Measurements from ENCODE around the gene ACOT13. TPM values are rescaled to one million over a fixed set of nuclear protein-coding genes. Genes with fewer than 3 reads are reported as not detected.
A peak's percentile ranks its signal among the peaks of the same experiment; 100 is the strongest.
"Not testable (repeated sequence)": the region's sequence is repeated elsewhere in the genome, so short reads cannot be mapped to it uniquely, and the experiment has no call there.

ACOT13 gene
- 1 to 10 TPM; 2.9 to 5.3 TPM for total RNA-seq
- total RNA-seq = 7.7 to 22.6 reads per million in 2 donors

- H3K9me3 ChIP-seq (ENCODE audit: control insufficient read depth, low read length, poor library complexity, severe bottlenecking) = no peaks in the 10 kb centered on the region
- peak within 1 kb of the TSS; percentile 99 for H3K27ac Mint-ChIP-seq
- no peaks in the 10 kb centered on the region for H3K27me3 Mint-ChIP-seq
- peak; percentile 93 for ATAC-seq
- DNase-seq = peak; percentile 95 to 98 (median 96)
- peaks cover 47% of the 10 kb centered on the region for H3K4me1 Mint-ChIP-seq
- peak within 1 kb of the TSS; percentile 96 for H3K4me3 Mint-ChIP-seq
- H3K36me3 Mint-ChIP-seq (ENCODE audit: low read depth) = peaks cover 7% of the 10 kb centered on the region
Measured at GRCh38 chr6:24666641-24667377, at the start of gene ACOT13, which contains the start of gene TDP2. ACOT13 (plus strand) TSS chr6:24667077; CDS start chr6:24667264, 187 bp downstream. TDP2 (minus strand) TSS chr6:24666899; CDS start chr6:24666862, 37 bp downstream.

- H3K27ac Mint-ChIP-seq = no peak overlapping the region
- no peak for ATAC-seq
- H3K4me1 Mint-ChIP-seq = no peaks in the 10 kb centered on the region
Measured at GRCh38 chr6:24619661-24620060, 47.2 kb upstream of the ACOT13 start.

GRCh38 chr6:24620637-24621036, 46.2 kb upstream of the ACOT13 start:
- no peak overlapping the region for H3K27ac Mint-ChIP-seq
- H3K27me3 Mint-ChIP-seq = peaks cover 20% of the 10 kb centered on the region
- no peaks in the 10 kb centered on the region for H3K9me3 ChIP-seq (ENCODE audit: control insufficient read depth, low read length, poor library complexity, severe bottlenecking)
- no peak overlapping the region for H3K4me3 Mint-ChIP-seq
- DNase-seq = no peak
- no peaks in the 10 kb centered on the region for H3K4me1 Mint-ChIP-seq
- no peak for ATAC-seq
- H3K36me3 Mint-ChIP-seq (ENCODE audit: low read depth) = peaks cover 2% of the 10 kb centered on the region

More at GRCh38 chr6:24619661-24620060, 47.2 kb upstream of the ACOT13 start:
- DNase-seq = no peak
- peaks cover 21% of the 10 kb centered on the region for H3K27me3 Mint-ChIP-seq
- H3K4me3 Mint-ChIP-seq = no peak overlapping the region
- H3K36me3 Mint-ChIP-seq (ENCODE audit: low read depth) = peaks cover 2% of the 10 kb centered on the region
- H3K9me3 ChIP-seq (ENCODE audit: control insufficient read depth, low read length, poor library complexity, severe bottlenecking) = no peaks in the 10 kb centered on the region

GRCh38 chr6:24621626-24622289, 45.1 kb upstream of the ACOT13 start:
- ATAC-seq = no peak
- Mint-ChIP-seq H3K27ac (no peak overlapping the region), H3K4me1 (no peaks in the 10 kb centered on the region), H3K27me3 (peaks cover 22% of the 10 kb centered on the region), H3K4me3 (no peak overlapping the region), H3K36me3 (ENCODE audit: low read depth) (peaks cover 2% of the 10 kb centered on the region)
- H3K9me3 ChIP-seq (ENCODE audit: control insufficient read depth, low read length, poor library complexity, severe bottlenecking) = no peaks in the 10 kb centered on the region
- DNase-seq = no peak

GRCh38 chr6:24630856-24631505, 35.9 kb upstream of the ACOT13 start:
- no peak overlapping the region for H3K4me3 Mint-ChIP-seq
- H3K9me3 ChIP-seq (ENCODE audit: control insufficient read depth, low read length, poor library complexity, severe bottlenecking) = no peaks in the 10 kb centered on the region
- H3K27ac Mint-ChIP-seq = no peak overlapping the region
- no peaks in the 10 kb centered on the region for H3K36me3 Mint-ChIP-seq (ENCODE audit: low read depth)
- ATAC-seq (no peak), DNase-seq (no peak)
- H3K27me3 Mint-ChIP-seq = peaks cover 35% of the 10 kb centered on the region
- peaks cover 3% of the 10 kb centered on the region for H3K4me1 Mint-ChIP-seq

- ATAC-seq (no peak), DNase-seq (no peak)
- H3K4me3 Mint-ChIP-seq = no peak overlapping the region
- H3K36me3 Mint-ChIP-seq (ENCODE audit: low read depth) = no peaks in the 10 kb centered on the region
- peaks cover 32% of the 10 kb centered on the region for H3K27me3 Mint-ChIP-seq
- no peak overlapping the region for H3K27ac Mint-ChIP-seq
- H3K4me1 Mint-ChIP-seq = peaks cover 3% of the 10 kb centered on the region
- no peaks in the 10 kb centered on the region for H3K9me3 ChIP-seq (ENCODE audit: control insufficient read depth, low read length, poor library complexity, severe bottlenecking)
Measured at GRCh38 chr6:24631671-24632070, 35.2 kb upstream of the ACOT13 start.

- ATAC-seq = no peak
- DNase-seq = no peak
- Mint-ChIP-seq H3K4me1 (peaks cover 3% of the 10 kb centered on the region), H3K27me3 (peaks cover 32% of the 10 kb centered on the region), H3K27ac (no peak overlapping the region), H3K36me3 (ENCODE audit: low read depth) (no peaks in the 10 kb centered on the region), H3K4me3 (no peak overlapping the region)
- H3K9me3 ChIP-seq (ENCODE audit: control insufficient read depth, low read length, poor library complexity, severe bottlenecking) = no peaks in the 10 kb centered on the region
Measured at GRCh38 chr6:24632573-24632972, 34.3 kb upstream of the ACOT13 start.

- no peak for DNase-seq
- H3K36me3 Mint-ChIP-seq (ENCODE audit: low read depth) = peaks cover 4% of the 10 kb centered on the region
- no peaks in the 10 kb centered on the region for H3K9me3 ChIP-seq (ENCODE audit: control insufficient read depth, low read length, poor library complexity, severe bottlenecking)
- H3K27ac Mint-ChIP-seq = no peak overlapping the region
- no peak overlapping the region for H3K4me3 Mint-ChIP-seq
- no peak for ATAC-seq
- H3K27me3 Mint-ChIP-seq = peaks cover 47% of the 10 kb centered on the region
- no peaks in the 10 kb centered on the region for H3K4me1 Mint-ChIP-seq
Measured at GRCh38 chr6:24636681-24637080, 30.2 kb upstream of the ACOT13 start.

GRCh38 chr6:24640166-24640565, 26.7 kb upstream of the ACOT13 start:
- DNase-seq (no peak), ATAC-seq (no peak)
- no peaks in the 10 kb centered on the region for H3K9me3 ChIP-seq (ENCODE audit: control insufficient read depth, low read length, poor library complexity, severe bottlenecking)
- peaks cover 4% of the 10 kb centered on the region for H3K36me3 Mint-ChIP-seq (ENCODE audit: low read depth)
- H3K27ac Mint-ChIP-seq = no peak overlapping the region
- peaks cover 39% of the 10 kb centered on the region for H3K27me3 Mint-ChIP-seq
- no peak overlapping the region for H3K4me3 Mint-ChIP-seq
- H3K4me1 Mint-ChIP-seq = no peaks in the 10 kb centered on the region

GRCh38 chr6:24640631-24641030, 26.2 kb upstream of the ACOT13 start:
- DNase-seq; H3K9me3 ChIP-seq (ENCODE audit: control insufficient read depth, low read length, poor library complexity, severe bottlenecking); ATAC-seq; H3K4me3 Mint-ChIP-seq; H3K4me1 Mint-ChIP-seq; H3K27ac Mint-ChIP-seq; H3K36me3 Mint-ChIP-seq (ENCODE audit: low read depth): not testable (repeated sequence)
- H3K27me3 Mint-ChIP-seq = peaks cover 36% of the 10 kb centered on the region

GRCh38 chr6:24642061-24642460, 24.8 kb upstream of the ACOT13 start:
- H3K9me3 ChIP-seq (ENCODE audit: control insufficient read depth, low read length, poor library complexity, severe bottlenecking) = no peaks in the 10 kb centered on the region
- H3K4me3 Mint-ChIP-seq = peak overlapping the region; percentile 22
- ATAC-seq = no peak

GRCh38 chr6:24643920-24644319, 23.0 kb upstream of the ACOT13 start:
- H3K27ac Mint-ChIP-seq = no peak overlapping the region
- H3K4me3 Mint-ChIP-seq = no peak overlapping the region
- no peaks in the 10 kb centered on the region for H3K9me3 ChIP-seq (ENCODE audit: control insufficient read depth, low read length, poor library complexity, severe bottlenecking)
- H3K4me1 Mint-ChIP-seq = peaks cover 13% of the 10 kb centered on the region
- H3K27me3 Mint-ChIP-seq = peaks cover 30% of the 10 kb centered on the region
- H3K36me3 Mint-ChIP-seq (ENCODE audit: low read depth) = no peaks in the 10 kb centered on the region
- ATAC-seq (no peak), DNase-seq (no peak)

More at GRCh38 chr6:24642061-24642460, 24.8 kb upstream of the ACOT13 start:
- DNase-seq = no peak
- Mint-ChIP-seq H3K4me1 (peaks cover 9% of the 10 kb centered on the region), H3K27me3 (peaks cover 35% of the 10 kb centered on the region), H3K36me3 (ENCODE audit: low read depth) (peaks cover 4% of the 10 kb centered on the region), H3K27ac (no peak overlapping the region)

- peaks cover 30% of the 10 kb centered on the region for H3K27me3 Mint-ChIP-seq
- H3K27ac Mint-ChIP-seq = no peak overlapping the region
- ATAC-seq (no peak), DNase-seq (no peak)
- no peaks in the 10 kb centered on the region for H3K36me3 Mint-ChIP-seq (ENCODE audit: low read depth)
- no peak overlapping the region for H3K4me3 Mint-ChIP-seq
- H3K9me3 ChIP-seq (ENCODE audit: control insufficient read depth, low read length, poor library complexity, severe bottlenecking) = no peaks in the 10 kb centered on the region
- peaks cover 13% of the 10 kb centered on the region for H3K4me1 Mint-ChIP-seq
Measured at GRCh38 chr6:24644377-24644776, 22.5 kb upstream of the ACOT13 start.

Measured in T-helper 17 cell (primary cell).